HG03175 (cell line): ENCODE measurements around the gene PPEF1.
A peak's percentile ranks its signal among the peaks of the same experiment; 100 is the strongest.
"Not testable (repeated sequence)": the region's sequence is repeated elsewhere in the genome, so short reads cannot be mapped to it uniquely, and the experiment has no call there.

Experiments used
- ATAC-seq: cut with Tn5 transposase; IDR thresholded peaks from one replicate; pipeline ENCODE4 v1.9.1; 2021; ENCODE audit warnings: mild to moderate bottlenecking, moderate library complexity; ENCODE audit not compliant: unreplicated experiment

The PPEF1 gene

DNA sequence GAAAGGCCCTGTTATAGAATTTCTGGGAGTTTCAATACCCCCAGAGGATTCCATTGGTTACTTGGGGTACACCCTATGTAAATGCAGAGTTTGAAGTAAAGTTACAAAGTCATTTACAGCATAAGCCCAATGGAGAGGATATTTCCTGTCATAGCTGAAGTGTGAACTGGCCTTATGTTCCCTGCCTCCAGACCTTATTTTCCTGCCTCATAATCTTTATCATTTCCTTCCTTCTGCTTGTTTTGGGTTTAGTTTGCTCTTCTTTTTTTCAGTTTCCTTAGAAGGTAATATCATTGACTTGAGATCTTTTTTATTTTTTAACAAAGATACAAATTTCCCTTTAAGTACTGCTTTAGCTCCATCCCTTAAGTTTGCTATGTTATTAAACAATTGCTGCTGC lies 85.4 kb downstream of the PPEF1 start:
- ATAC-seq: no peak

DNA sequence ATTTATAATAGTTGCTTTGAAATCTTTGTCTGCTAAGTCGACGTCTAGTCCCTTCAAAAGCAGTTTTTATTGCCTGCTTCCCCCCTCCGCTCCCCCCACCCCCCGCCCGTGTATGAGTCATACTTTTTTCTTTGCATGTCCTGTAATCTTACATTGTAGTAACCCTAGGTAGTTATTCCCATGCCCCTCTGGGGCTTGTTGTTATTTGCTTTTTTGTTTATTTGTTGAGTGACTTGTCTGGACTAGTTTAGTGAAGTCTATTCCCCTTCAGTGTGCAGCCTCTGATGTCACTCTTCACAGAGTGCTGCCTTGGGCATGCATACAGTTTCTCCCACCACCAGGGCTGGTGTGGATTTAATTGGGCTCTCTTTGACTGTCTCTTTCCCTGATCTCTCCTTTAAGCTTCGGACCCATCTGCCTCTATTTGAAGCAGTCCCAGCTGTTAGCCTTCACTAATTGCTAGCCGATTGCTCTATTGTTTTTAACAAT lies 86.2 kb downstream of the PPEF1 start:
- no peak for ATAC-seq

DNA sequence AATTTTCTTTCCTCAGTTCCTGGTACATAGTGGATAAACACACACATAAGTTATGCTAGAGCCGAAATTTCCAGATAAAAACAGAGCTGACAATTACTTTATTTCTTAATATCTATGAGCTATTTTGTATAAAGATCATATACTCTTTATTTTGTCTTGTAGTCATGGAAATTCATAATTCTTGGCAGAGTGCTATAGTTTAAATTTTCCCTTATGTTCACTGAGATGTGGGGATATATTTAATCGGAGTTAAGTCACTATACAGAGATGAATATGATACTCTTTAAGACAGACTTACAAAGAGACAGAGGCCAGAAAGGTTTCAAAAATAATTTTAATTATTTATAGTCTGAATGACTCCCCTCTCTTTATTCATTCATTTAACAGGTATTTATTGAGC lies 89.7 kb downstream of the PPEF1 start:
- no peak for ATAC-seq

DNA sequence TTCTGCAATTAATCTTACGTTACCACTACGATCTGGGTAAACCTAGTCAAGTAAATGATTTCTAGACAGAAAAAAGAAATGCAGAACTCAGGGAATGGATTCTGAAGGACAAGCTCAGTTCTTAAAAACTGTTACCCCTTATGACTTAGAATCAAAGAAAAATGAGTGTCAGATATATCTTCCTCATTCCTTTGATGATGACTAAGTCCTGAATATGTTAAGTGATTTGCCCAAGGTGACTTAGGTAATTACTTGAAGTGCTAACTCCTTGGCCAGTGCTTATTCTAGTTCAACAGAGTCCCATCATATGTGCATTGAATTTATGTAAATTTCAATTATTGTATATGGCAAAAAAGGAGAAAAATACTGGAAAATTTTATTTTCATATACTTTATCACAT lies 92.5 kb downstream of the PPEF1 start:
- no peak for ATAC-seq

DNA sequence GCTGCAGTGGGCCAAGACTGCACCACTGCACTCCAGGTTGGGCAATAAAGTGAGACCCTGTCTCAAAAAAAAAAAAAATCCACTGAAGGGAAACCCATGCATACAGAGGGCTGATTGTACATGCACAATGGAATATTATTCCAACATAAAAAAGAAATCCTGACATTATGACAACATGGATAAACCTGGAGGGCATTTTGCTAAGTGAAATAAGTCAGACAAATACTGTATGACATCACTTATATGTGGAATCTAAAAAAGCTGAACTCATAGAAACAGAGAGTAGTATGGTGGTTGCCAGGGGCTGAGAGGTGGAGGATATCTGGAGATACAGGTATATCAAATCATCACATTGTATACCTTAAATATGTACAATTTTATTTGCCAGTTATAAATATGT lies 102.2 kb downstream of the PPEF1 start:
- ATAC-seq: no peak

DNA sequence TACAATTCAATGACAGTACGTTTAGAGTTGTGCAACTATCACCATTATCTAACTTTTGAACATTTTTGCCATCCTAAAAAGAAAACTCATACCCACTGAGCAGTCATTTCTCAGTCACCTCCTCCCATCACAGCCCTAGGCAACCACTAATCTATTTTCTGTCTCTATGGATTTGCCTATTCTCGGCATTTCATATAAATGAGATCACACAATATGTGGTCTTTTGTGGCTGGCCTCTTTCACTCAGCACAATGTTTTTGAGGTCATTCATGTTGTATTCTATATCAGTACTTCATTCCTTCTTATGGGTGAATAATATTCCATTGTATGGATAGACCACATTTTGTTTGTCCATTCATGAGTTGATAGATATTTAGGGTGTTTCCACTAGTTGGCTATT lies 103.0 kb downstream of the PPEF1 start:
- no peak for ATAC-seq

DNA sequence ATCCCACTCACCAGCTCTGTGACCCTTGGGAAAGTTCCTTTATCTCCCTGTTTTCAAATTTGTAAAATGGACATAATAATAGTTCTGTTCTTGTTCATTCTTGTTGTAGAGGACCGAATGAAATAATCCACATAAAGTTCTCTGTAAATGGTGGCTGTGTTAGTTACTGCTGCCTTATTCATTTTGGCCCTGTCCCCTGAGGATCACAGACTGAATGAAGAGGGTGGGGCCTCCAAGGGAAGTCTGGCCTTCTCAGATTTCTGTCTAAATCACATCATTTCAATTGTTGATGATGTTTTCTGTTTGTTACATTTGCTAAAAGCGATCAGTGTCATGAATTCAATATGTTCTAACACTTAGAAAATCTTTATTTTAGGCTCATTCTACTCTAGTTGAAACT lies 117.9 kb downstream of the PPEF1 start:
- ATAC-seq: no peak

DNA sequence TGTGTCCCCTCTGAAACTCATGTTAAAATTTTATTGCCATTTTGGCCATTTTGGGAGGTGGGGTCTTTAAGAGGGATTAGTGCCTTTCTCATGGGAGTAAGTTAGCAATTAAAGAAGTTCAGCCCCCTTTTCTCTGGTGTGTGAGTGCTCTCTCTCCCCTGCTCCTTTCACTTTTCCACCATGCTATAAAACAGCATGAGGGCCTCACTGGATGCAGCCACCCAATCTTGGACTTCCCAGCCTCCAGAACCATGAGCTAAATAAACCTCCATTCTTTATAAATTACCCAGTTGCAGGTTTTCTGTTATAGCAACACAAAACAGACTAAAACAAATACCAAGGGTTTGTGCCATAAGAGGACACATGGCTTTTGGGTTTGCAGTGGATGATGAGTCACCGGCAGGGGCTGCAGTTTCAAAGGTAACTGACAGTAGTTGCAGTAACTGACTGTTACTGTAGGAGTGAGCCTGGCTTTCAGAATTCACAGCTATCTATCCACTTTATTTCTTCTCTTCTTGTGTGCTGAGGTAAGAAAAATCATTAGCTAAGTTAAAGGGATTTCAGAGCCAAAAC lies 121.5 kb downstream of the PPEF1 start:
- no peak for ATAC-seq

DNA sequence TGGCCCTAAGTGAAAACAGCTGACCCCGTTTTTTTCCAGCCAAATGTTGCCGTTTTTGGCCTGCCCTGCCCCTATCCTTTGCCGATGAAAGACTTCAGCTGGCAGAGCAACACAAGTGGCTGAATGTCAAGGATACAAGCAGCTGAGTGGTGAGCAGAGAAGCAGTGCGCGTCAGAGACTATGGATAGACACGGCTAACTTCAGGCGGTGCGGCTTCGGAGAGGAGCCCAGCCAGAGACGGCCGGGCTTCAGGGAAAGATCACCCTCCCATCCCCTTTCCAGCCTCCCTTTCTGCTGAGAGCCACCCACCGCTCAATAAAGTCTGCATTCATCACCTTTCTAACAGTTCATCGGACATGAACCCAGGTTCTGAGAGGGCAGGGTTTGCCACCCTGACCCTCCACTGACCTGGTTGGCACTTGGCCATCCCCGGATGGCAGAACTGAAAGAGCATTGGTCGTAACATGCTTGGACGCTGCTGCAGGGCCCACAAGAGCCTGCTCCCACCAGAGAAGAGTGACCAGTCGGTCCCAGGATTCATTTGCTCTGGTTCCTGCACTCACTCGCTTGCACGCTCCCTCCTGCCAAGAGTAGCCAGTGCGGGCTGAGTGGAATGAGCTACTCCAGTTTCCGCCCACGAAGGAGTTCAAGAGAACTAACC lies 125.8 kb downstream of the PPEF1 start:
- no peak for ATAC-seq

DNA sequence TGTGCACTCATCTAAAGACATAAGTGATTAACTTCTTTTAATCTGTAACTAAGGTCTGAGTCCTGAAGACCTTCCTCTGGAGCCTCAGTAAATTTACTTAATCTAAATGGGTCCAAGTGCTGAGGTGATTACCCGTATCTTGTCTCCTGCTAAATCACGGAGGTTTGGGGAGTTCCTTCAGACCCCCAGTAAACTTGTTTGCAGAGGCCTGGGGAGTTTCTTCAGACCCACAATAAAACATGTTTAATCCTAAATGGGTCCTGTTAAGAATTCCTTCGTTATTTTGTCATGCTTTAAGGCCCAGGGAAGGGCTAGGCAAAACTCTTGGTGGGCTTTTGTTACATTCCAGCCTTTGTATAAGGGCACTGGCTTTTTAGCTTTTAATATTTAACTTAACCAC lies 140.5 kb downstream of the PPEF1 start:
- not testable (repeated sequence) for ATAC-seq

DNA sequence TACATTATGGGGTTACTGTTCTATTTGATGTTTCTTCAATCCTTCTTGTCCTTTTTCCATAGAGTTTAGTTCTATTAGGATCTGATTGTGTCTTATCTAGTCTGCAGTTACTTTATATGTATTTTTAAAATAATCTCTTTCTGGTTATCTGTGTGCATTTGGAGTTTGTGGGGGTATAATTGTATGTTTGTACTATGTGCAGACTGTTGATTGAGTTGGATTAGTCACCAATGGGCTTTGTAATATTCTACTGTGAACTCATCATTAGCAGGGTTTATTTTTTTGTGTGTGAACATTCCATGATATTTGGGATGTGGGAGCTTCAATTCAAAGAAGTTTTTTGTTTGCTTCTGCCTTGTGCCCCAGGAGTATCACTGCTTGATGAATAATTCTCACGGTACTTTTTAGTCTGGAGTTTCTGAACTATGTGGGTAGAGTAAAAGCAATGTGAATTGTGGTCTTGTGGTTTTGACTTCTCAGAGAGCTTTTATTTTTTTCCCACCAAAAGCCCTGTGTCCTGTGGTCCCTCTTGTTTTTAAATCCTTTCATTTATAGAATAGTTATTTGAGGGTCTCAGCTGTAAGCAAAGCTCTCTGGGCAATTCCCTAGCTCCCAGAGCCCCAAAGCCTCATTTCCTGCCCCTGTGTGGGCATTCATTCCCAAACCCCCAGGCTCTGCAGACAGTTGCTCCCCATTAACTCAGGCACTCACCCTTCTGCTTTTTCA lies 148.6 kb downstream of the PPEF1 start:
- peak; percentile 87 for ATAC-seq

DNA sequence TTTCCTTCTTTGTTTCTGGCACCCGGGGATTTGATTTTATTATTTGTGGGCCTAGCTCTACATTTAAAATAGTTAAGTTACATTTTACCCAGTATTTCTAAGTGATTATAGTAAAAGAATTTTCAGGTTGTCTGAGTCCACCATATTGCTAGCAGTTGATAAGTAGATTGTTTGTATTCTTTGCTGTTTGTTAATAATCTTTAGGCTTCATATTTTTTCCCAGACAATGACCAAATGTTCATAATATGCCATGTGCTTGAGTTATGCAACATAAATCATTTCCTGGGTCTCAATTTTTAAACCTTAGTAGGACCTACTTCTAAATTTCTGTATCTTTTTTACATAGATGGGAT lies 149.2 kb downstream of the PPEF1 start:
- no peak for ATAC-seq

DNA sequence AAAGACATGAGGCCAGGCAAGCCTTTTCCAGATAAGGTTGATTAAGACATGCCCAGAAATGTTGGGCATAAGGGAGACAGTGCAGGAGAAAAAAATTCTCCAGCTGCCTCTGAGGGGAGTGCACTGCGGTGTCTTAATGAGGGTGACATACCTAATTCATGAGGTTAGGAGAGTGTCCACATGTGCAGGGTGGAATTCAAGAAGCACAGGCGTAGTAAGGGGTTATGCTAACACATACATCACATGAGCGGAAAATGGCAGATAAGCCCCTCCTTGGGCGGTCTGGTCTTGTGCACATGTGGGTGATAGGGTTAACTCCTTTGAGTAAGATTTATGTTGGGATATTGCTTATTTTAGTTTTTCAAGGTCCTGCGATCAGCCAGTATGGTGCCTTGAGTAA lies 154.1 kb downstream of the PPEF1 start:
- ATAC-seq: no peak

DNA sequence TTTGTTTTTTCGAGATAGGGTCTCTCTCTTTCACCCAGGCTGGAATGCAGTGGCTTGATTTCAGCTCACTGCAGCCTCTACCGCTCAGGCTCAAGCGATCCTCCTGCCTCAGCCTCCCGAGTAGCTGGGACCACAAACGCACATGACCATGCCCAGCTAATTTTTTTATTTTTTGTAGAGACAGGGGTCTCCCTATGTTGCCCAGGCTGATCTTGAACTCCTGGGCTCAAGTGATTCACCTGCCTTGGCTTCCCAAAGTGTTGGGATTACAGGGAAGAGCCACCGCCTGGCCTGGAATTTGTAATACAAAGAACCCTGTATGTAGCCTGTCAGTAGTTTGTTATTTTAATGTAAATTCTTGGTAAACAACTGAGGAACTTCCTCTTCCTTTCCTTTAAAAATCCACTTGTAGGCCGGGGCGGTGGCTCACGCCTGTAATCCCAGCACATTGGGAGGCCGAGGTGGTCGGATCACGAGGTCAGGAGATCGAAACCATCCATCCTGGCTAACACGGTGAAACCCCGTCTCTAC lies 157.0 kb downstream of the PPEF1 start:
- no peak for ATAC-seq

DNA sequence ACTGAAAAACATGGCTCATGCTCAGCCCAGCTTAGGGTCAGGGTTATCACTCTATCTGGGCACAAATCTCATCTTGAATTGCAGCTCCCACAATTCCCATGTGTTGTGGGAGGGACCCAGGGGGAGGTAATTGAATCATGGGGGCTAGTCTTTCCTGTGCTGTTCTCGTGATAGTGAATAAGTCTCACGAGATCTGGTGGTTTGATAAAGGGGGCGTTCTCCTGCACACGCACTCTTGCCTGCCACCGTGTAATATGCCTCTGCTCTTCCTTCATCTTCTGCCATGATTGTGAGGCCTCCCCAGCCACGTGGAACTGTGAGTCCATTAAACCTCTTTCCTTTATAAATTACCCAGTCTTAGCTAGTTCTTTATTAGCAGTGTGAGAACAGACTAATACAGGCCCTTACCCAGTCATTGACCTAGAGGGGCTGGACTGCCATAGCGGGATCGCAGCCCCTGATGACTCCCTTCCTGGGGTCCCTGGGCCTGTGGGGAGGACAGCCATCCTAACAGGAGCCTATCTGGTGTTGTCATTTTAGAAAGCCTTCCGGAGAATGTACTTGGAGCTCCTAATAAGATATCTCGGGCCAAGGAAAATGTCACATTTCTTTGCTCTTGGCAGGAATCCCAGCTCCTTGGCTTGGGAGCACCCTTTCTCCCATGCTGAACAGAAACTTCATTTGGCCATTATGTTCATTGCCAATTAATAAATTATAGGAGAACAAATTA lies 163.9 kb downstream of the PPEF1 start:
- no peak for ATAC-seq

DNA sequence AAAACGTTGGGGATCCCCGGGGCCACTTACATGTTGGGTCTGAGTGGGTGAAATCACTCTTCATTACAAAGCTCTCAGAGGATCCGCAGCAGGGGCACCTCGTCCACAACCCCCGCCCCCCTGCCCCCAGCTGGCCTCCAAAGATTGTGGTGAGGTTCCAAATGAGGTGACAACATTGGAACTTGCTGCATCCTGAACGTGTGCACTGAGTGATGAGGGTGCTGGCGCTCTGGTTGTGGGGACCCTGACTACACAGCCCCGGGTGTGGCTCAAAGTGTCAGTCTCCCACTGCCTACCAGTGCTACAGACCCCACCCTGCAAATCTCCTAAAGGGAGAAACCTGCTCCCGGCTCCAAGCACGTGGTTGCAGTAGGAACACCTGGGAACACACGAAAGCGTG lies 164.5 kb downstream of the PPEF1 start:
- no peak for ATAC-seq

DNA sequence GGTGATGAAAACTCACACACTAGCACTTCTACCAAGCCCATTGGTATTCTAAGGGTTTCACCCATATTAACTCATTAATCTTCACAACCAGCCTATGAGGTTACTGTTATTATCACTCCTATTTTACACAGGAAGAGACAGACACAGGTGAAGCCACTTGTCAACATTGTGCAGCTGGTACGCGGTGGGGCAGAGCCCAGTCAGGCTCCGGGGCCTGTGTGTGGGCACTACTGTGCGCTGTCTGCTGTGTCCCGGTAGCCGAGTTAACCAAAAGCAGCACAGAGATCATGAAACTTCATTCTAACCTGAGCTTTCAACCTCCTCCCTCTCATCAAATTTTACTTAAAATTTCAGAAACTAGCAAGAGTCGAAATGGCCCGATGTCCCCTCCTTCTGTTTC lies 165.2 kb downstream of the PPEF1 start:
- ATAC-seq: no peak

DNA sequence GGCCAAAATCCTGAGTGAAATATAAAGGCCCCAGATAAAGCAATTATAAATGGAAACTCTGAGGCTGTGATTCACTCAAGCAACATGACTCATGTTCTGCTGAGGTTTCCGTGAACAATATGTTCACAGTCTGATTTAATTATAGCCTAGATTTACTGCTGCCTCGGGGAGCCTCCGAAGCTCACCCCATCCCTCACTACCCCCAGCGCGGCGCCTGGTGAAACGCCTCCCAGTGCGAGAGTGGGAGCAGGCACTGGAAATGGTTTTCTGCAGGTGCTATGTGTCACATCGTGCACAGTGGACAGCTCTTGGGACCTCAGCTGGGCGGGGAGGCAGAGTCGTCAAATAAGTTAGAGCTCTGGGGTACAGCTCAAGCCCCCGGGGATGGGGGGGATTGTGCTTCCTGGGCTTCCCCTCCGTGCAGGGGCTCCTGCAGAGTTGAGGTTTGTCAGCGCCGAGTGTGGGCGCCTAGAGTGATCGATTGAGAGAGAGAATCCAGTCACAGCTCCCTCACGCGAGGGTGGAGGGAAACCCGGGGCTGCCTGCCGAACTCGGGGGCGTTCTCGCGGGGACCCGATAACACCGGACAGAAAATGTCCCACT lies 165.8 kb downstream of the PPEF1 start:
- no peak for ATAC-seq

DNA sequence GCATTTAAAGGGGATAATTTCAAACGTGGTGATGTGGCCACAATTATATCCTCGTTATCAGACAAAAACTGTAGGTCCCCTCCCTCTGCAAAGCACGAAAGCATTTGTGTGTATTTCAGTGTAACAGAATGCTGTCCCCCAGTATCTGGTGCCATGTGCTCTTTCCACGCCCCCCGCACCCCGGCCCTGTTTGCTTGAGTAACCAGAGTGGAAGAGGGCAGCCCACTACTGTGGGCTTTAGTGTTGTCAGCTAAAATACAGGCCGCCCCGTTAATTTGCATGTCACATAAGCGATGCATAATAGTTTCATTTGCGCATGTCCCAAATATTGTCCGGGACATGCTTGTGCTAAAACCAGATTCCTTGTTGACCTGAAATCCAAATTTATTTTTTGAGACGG lies 166.4 kb downstream of the PPEF1 start:
- ATAC-seq: no peak

DNA sequence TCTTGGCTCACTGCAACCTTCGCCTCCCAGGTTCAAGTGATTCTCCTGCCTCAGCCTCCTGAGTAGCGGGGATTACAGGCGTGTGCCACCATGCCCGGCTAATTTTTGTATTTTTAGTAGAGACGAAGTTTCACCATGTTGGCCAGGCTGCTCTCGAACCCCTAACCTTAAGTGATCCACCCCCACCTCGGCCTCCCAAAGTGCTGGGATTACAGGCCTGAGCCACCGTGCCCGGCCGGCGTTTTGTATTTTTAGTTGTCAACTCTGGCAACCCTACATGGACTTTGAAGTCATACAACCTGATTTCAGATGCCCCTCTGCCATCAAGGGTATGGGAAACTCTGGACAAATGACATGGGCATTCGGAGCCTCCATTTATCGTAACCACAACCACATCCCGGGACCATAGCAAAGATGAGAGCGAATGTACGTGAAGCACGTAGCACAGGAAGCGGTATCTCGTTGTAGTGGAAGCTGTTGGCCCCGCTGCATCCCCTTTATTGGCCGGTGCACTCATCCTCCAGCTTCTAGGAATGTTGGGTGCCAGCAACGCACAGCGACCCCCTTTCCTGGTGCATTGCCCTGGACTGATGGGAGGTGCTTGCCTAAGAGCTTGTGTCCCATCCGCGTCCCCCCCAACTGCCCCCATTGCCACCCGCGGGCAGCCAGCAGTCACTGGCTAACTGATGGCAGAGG lies 167.3 kb downstream of the PPEF1 start:
- ATAC-seq: no peak
